ENCODE results near the gene AR. TPM values are rescaled to one million over a fixed set of nuclear protein-coding genes. Genes with fewer than 3 reads are reported as not detected.

The AR gene
- total RNA-seq, 1 donor from 2014 or later = 9.0 TPM

GRCh38 chrX:67700602-67701001 is 156.8 kb downstream of the AR start:
- FAIRE-seq = no peak
- TF ChIP-seq EZH2 (IDR thresholded peaks at IDR 0.05; ENCODE audit: insufficient read depth, low read length) = no peak
- no peak for TF ChIP-seq CTCF (IDR thresholded peaks at IDR 0.05; ENCODE audit: insufficient read depth, low read depth, low read length)
- no peak for DNase-seq (ENCODE audit: low read depth)
- Histone ChIP-seq H3K79me2 (ENCODE audit: insufficient read depth, low read length) (no peaks in the 10 kb centered on the region), H2AFZ (ENCODE audit: low read depth, low read length) (no peak overlapping the region), H3K4me2 (ENCODE audit: low read length) (no peak overlapping the region), H3K36me3 (ENCODE audit: insufficient read depth, low read length) (no peaks in the 10 kb centered on the region), H3K9ac (ENCODE audit: low read length) (no peak overlapping the region), H3K4me3 (ENCODE audit: insufficient read depth, low read depth, low read length) (no peak overlapping the region), H3K27me3 (ENCODE audit: insufficient read depth, low read length) (no peaks in the 10 kb centered on the region), H3K4me1 (ENCODE audit: insufficient read depth, low read length) (no peaks in the 10 kb centered on the region), H3K27ac (ENCODE audit: low read depth, low read length) (no peak overlapping the region), H3K9me3 (ENCODE audit: insufficient read depth, low read depth, low read length) (no peaks in the 10 kb centered on the region), H4K20me1 (ENCODE audit: insufficient read depth, low read length) (no peaks in the 10 kb centered on the region)
- H3K36me3 Mint-ChIP-seq (ENCODE audit: low read depth, unreplicated experiment) = no peaks in the 10 kb centered on the region
- no peak overlapping the region for H3K27ac Mint-ChIP-seq (ENCODE audit: unreplicated experiment)
- H3K4me1 Mint-ChIP-seq (ENCODE audit: low read depth, unreplicated experiment) = peaks cover 12% of the 10 kb centered on the region
- H3K9me3 Mint-ChIP-seq (ENCODE audit: unreplicated experiment) = no peaks in the 10 kb centered on the region
- no peak overlapping the region for H3K4me3 Mint-ChIP-seq (ENCODE audit: unreplicated experiment)
- no peaks in the 10 kb centered on the region for H3K27me3 Mint-ChIP-seq (ENCODE audit: low read depth, unreplicated experiment)

DNA sequence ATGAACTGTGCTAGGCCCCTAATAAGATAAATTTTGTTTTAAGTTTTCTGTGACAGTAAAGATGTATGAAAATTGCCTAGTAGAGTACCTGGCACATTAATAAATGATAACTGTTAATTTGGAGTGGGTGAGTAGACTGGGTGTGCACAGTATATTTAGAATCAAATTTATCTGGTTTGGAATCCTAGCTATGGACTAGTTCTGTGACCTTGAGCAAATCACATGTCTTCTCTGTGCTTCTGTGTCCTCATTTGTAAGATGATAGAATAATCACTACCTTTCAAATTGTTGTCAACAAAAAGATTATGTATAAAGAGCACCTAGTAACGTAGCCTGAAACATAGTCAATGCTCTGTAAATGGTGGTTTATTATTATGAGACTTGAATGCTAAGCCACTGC is 170.2 kb downstream of the AR start:
- Mint-ChIP-seq H3K27me3 (ENCODE audit: low read depth, unreplicated experiment) (no peaks in the 10 kb centered on the region), H3K4me1 (ENCODE audit: low read depth, unreplicated experiment) (no peaks in the 10 kb centered on the region), H3K9me3 (ENCODE audit: unreplicated experiment) (peaks cover 3% of the 10 kb centered on the region), H3K36me3 (ENCODE audit: low read depth, unreplicated experiment) (peaks cover 8% of the 10 kb centered on the region), H3K27ac (ENCODE audit: unreplicated experiment) (no peak overlapping the region), H3K4me3 (ENCODE audit: unreplicated experiment) (no peak overlapping the region)
- Histone ChIP-seq H3K4me1 (ENCODE audit: insufficient read depth, low read length) (no peaks in the 10 kb centered on the region), H3K9me3 (ENCODE audit: insufficient read depth, low read depth, low read length) (no peaks in the 10 kb centered on the region), H2AFZ (ENCODE audit: low read depth, low read length) (no peak overlapping the region), H3K36me3 (ENCODE audit: insufficient read depth, low read length) (no peaks in the 10 kb centered on the region), H3K4me2 (ENCODE audit: low read length) (no peak overlapping the region), H3K79me2 (ENCODE audit: insufficient read depth, low read length) (no peaks in the 10 kb centered on the region), H3K4me3 (ENCODE audit: insufficient read depth, low read depth, low read length) (no peak overlapping the region), H3K27me3 (ENCODE audit: insufficient read depth, low read length) (no peaks in the 10 kb centered on the region), H3K27ac (ENCODE audit: low read depth, low read length) (no peak overlapping the region), H3K9ac (ENCODE audit: low read length) (no peak overlapping the region), H4K20me1 (ENCODE audit: insufficient read depth, low read length) (no peaks in the 10 kb centered on the region)
- FAIRE-seq (no peak), DNase-seq (ENCODE audit: low read depth) (no peak)
- TF ChIP-seq CTCF (IDR thresholded peaks at IDR 0.05; ENCODE audit: insufficient read depth, low read depth, low read length) (no peak), EZH2 (IDR thresholded peaks at IDR 0.05; ENCODE audit: insufficient read depth, low read length) (no peak)

DNA sequence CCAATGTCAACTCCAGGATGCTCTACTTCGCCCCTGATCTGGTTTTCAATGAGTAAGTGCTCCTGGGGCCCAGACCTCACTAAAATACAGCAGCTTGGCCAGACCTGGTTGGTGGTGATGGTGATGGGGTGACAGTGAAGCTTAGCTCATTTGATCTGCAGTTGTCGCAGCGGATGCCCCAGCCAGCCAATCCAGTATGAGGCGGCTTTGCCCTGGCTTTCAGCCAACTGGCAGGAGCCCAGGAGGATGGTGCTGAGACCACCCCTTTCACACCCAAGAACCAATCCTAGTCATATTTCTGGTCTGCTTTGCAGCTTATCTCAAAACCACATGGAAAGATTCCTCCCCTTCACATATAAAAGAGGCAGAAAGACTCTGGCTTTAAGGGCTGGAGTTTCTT is 173.8 kb downstream of the AR start:
- Mint-ChIP-seq H3K4me1 (ENCODE audit: low read depth, unreplicated experiment) (peaks cover 16% of the 10 kb centered on the region), H3K9me3 (ENCODE audit: unreplicated experiment) (peaks cover 3% of the 10 kb centered on the region), H3K4me3 (ENCODE audit: unreplicated experiment) (no peak overlapping the region), H3K27me3 (ENCODE audit: low read depth, unreplicated experiment) (no peaks in the 10 kb centered on the region), H3K27ac (ENCODE audit: unreplicated experiment) (no peak overlapping the region), H3K36me3 (ENCODE audit: low read depth, unreplicated experiment) (peaks cover 6% of the 10 kb centered on the region)
- no peak overlapping the region for H3K4me3 ChIP-seq (ENCODE audit: insufficient read depth, low read depth, low read length)
- no peak overlapping the region for H2AFZ ChIP-seq (ENCODE audit: low read depth, low read length)
- H3K9me3 ChIP-seq (ENCODE audit: insufficient read depth, low read depth, low read length) = no peaks in the 10 kb centered on the region
- H3K9ac ChIP-seq (ENCODE audit: low read length) = no peak overlapping the region
- TF ChIP-seq CTCF (IDR thresholded peaks at IDR 0.05; ENCODE audit: insufficient read depth, low read depth, low read length) = no peak
- no peak for TF ChIP-seq EZH2 (IDR thresholded peaks at IDR 0.05; ENCODE audit: insufficient read depth, low read length)
- no peak for FAIRE-seq
- no peaks in the 10 kb centered on the region for H3K4me1 ChIP-seq (ENCODE audit: insufficient read depth, low read length)
- H3K27me3 ChIP-seq (ENCODE audit: insufficient read depth, low read length) = no peaks in the 10 kb centered on the region
- H3K4me2 ChIP-seq (ENCODE audit: low read length) = no peak overlapping the region
- DNase-seq (ENCODE audit: low read depth) = no peak
- no peak overlapping the region for H3K27ac ChIP-seq (ENCODE audit: low read depth, low read length)
- H4K20me1 ChIP-seq (ENCODE audit: insufficient read depth, low read length) = no peaks in the 10 kb centered on the region
- no peaks in the 10 kb centered on the region for H3K36me3 ChIP-seq (ENCODE audit: insufficient read depth, low read length)
- H3K79me2 ChIP-seq (ENCODE audit: insufficient read depth, low read length) = no peaks in the 10 kb centered on the region
